Upper lobe of left lung (tissue), 6 donors: Measurements from ENCODE around the gene DST. TPM values are rescaled to one million over a fixed set of nuclear protein-coding genes. Genes with fewer than 3 reads are reported as not detected.
"Not testable (repeated sequence)": the region's sequence is repeated elsewhere in the genome, so short reads cannot be mapped to it uniquely, and the experiment has no call there.

ENCODE experiments used
- ATAC-seq, 2 donors: fragments of 200-7000 bp; cut with Tn5 transposase; one replicate each; pipeline ENCODE4 v1.9.1; 2022; ENCODE audit warnings: mild to moderate bottlenecking in 2 of 2, moderate library complexity in 2 of 2; ENCODE audit not compliant: low FRiP score in 2 of 2
- DNase-seq, 2 donors: peaks; one replicate each; pipeline ENCODE4 v3.0.0-alpha.2; 2019 to 2020
- H3K27ac ChIP-seq, 4 donors: fragments of 200-600 bp; sonication (generic); one replicate each; pipeline ENCODE4 v1.5.1; 2016 to 2019
- H3K27me3 ChIP-seq, 4 donors: fragments of 200-600 bp; sonication (generic); one replicate each; pipeline ENCODE4 v1.5.1; 2017 to 2019
- H3K36me3 ChIP-seq, 4 donors: fragments of 200-600 bp; sonication (generic); one replicate each; pipeline ENCODE4 v1.5.1; 2016 to 2019
- H3K4me1 ChIP-seq, 4 donors: fragments of 200-600 bp; sonication (generic); one replicate each; pipeline ENCODE4 v1.5.1; 2018 to 2019
- H3K4me3 ChIP-seq, 4 donors: fragments of 200-600 bp; sonication (generic); one replicate each; pipeline ENCODE4 v1.5.1; 2017 to 2019; ENCODE audit warnings: mild to moderate bottlenecking in 2 of 4, moderate library complexity in 1 of 4
- H3K9me3 ChIP-seq, 4 donors: fragments of 200-600 bp; sonication (generic); one replicate each; pipeline ENCODE4 v1.5.1; 2018 to 2019
- CTCF ChIP-seq, 6 experiments: fragments of 450-650 bp in 4 of 6; fragments of 200-600 bp in 2 of 6; sonication (generic) in 2 of 6; IDR thresholded peaks; one replicate each; pipeline ENCODE4 v1.5.1; 2016 to 2019; ENCODE audit warnings: antibody characterized with exemption in 6 of 6
- EP300 ChIP-seq, 4 donors: sonication (generic); formaldehyde crosslinking; IDR thresholded peaks; one replicate each; pipeline ENCODE4 v1.5.1; 2017; ENCODE audit warnings: antibody characterized with exemption in 4 of 4, control low read depth in 2 of 4
- POLR2A ChIP-seq, 4 donors: fragments of 450-650 bp; IDR thresholded peaks; one replicate each; pipeline ENCODE4 v1.5.1; 2016 to 2017; ENCODE audit warnings: antibody characterized with exemption in 4 of 4, mild to moderate bottlenecking in 2 of 4
- POLR2AphosphoS5 ChIP-seq, 2 donors: sonication (generic); formaldehyde crosslinking; IDR thresholded peaks; one replicate each; pipeline ENCODE4 v1.5.1; 2017; ENCODE audit warnings: antibody characterized with exemption in 2 of 2
- WGBS, 2 donors: methylation state at CpG; one replicate each; pipeline ENCODE4 v1.1.5; 2017 to 2018; 5-methylcytosine and 5-hydroxymethylcytosine counted together
- total RNA-seq, 6 donors: library from RNA; depleted of rRNA in 4 of 6; stranded (reverse); fragments of >200 nt in 4 of 6; gene quantifications; one replicate each; pipeline versions ENCODE4 v1.1.0 to v1.2.1, GENCODE V29; 2016 to 2021
- donor health status: DM: no; HTN: no; CAD: no; lungs with moderate emphysema.
- donor health status: DM: no; HTN: yes; CAD: no; lungs with severe emphysema.

DST gene
- total RNA-seq, 6 donors from 2014 or later = 241 to 477 (median 341) TPM

GRCh38 chr6:56668158-56668557, 25.5 kb upstream of the DST start:
- Histone ChIP-seq H3K4me3 (no peak overlapping the region), H3K9me3 (no peaks in the 10 kb centered on the region), H3K4me1 (peaks cover 4 to 9% (median 6%) of the 10 kb centered on the region in 4 donors), H3K27me3 (no peaks in the 10 kb centered on the region), H3K36me3 (no peaks in the 10 kb centered on the region), H3K27ac (no peak overlapping the region)
- WGBS, 2 donors = 97% methylated on average over 4 of the region's 4 CpGs
- no peak for DNase-seq
- no peak for TF ChIP-seq EP300 (IDR thresholded peaks at IDR 0.05)
- no peak for TF ChIP-seq POLR2AphosphoS5 (IDR thresholded peaks at IDR 0.05)
- no peak for TF ChIP-seq CTCF (IDR thresholded peaks at IDR 0.05)
- TF ChIP-seq POLR2A (IDR thresholded peaks at IDR 0.05) = no peak
- no peak for ATAC-seq

- Histone ChIP-seq H3K4me3 (no peak overlapping the region), H3K27me3 (no peaks in the 10 kb centered on the region), H3K36me3 (no peaks in the 10 kb centered on the region), H3K4me1 (peaks cover 4 to 7% (median 6%) of the 10 kb centered on the region in 4 donors), H3K9me3 (no peaks in the 10 kb centered on the region), H3K27ac (no peak overlapping the region)
- ATAC-seq (no peak), DNase-seq (no peak)
- TF ChIP-seq EP300 (IDR thresholded peaks at IDR 0.05) (no peak), POLR2A (IDR thresholded peaks at IDR 0.05) (no peak), CTCF (IDR thresholded peaks at IDR 0.05) (no peak), POLR2AphosphoS5 (IDR thresholded peaks at IDR 0.05) (no peak)
- 50 to 53% methylated on average over 3 of the region's 3 CpGs for whole genome bisulfite sequencing, 2 donors
Observed at GRCh38 chr6:56667336-56667735, 24.6 kb upstream of the DST start.

GRCh38 chr6:56664029-56664428, 21.3 kb upstream of the DST start:
- no peak overlapping the region for H3K27ac ChIP-seq
- WGBS, 2 donors = 61 to 82% methylated on average over 1 of the region's 1 CpG
- DNase-seq = no peak
- H3K9me3 ChIP-seq = no peaks in the 10 kb centered on the region
- H3K36me3 ChIP-seq = no peaks in the 10 kb centered on the region
- TF ChIP-seq CTCF (IDR thresholded peaks at IDR 0.05) = no peak
- no peak for TF ChIP-seq POLR2AphosphoS5 (IDR thresholded peaks at IDR 0.05)
- no peak for TF ChIP-seq POLR2A (IDR thresholded peaks at IDR 0.05)
- no peak for TF ChIP-seq EP300 (IDR thresholded peaks at IDR 0.05)
- ATAC-seq = no peak
- peaks cover 0 to 3% (median 0%) of the 10 kb centered on the region in 4 donors for H3K4me1 ChIP-seq
- H3K4me3 ChIP-seq = no peak overlapping the region
- H3K27me3 ChIP-seq = no peaks in the 10 kb centered on the region

- Histone ChIP-seq H3K4me3 (no peak overlapping the region), H3K36me3 (no peaks in the 10 kb centered on the region), H3K9me3 (no peaks in the 10 kb centered on the region), H3K27ac (no peak overlapping the region), H3K4me1 (peaks cover 0 to 3% (median 0%) of the 10 kb centered on the region in 4 donors), H3K27me3 (no peaks in the 10 kb centered on the region)
- ATAC-seq (no peak), DNase-seq (no peak)
- WGBS, 2 donors = 87 to 100% methylated on average over 3 of the region's 3 CpGs
- TF ChIP-seq POLR2AphosphoS5 (IDR thresholded peaks at IDR 0.05) (no peak), CTCF (IDR thresholded peaks at IDR 0.05) (no peak), EP300 (IDR thresholded peaks at IDR 0.05) (no peak), POLR2A (IDR thresholded peaks at IDR 0.05) (no peak)
Observed at GRCh38 chr6:56663344-56663743, 20.7 kb upstream of the DST start.

GRCh38 chr6:56661338-56661737, 18.6 kb upstream of the DST start:
- 74 to 77% methylated on average over 3 of the region's 3 CpGs for WGBS, 2 donors
- not testable (repeated sequence) for ATAC-seq, H3K27me3 ChIP-seq, H3K9me3 ChIP-seq, H3K36me3 ChIP-seq, H3K4me1 ChIP-seq, DNase-seq, H3K27ac ChIP-seq, H3K4me3 ChIP-seq
